Karpas-422 (cell line): ENCODE measurements around the gene UTF1. TPM values are rescaled to one million over a fixed set of nuclear protein-coding genes. Genes with fewer than 3 reads are reported as not detected.
"Not testable (repeated sequence)": the region's sequence is repeated elsewhere in the genome, so short reads cannot be mapped to it uniquely, and the experiment has no call there.

ENCODE experiments used
- DNase-seq: peaks from one replicate; pipeline ENCODE4 v3.0.0-alpha.2; 2015
- H2AFZ ChIP-seq: fragments of 200-600 bp; sonication (generic); 2 replicates; pipeline ENCODE4 v1.6.1; 2014; ENCODE audit warnings: antibody characterized with exemption, low read length, mixed read lengths
- H3K27ac ChIP-seq: fragments of 200-600 bp; sonication (generic); 2 replicates; pipeline ENCODE4 v1.5.1; 2014; ENCODE audit warnings: mild to moderate bottlenecking, low read length, moderate library complexity
- H3K27me3 ChIP-seq: fragments of 200-600 bp; sonication (generic); 2 replicates; pipeline ENCODE4 v1.6.1; 2014; ENCODE audit warnings: low read length, mixed read lengths
- H3K36me3 ChIP-seq: fragments of 200-600 bp; sonication (generic); 2 replicates; pipeline ENCODE4 v1.6.1; 2014; ENCODE audit warnings: low read length, mixed read lengths; ENCODE audit not compliant: insufficient read depth
- H3K4me1 ChIP-seq: fragments of 200-600 bp; sonication (generic); 2 replicates; pipeline ENCODE4 v1.6.1; 2014; ENCODE audit warnings: mild to moderate bottlenecking, low read length, mixed read lengths
- H3K4me2 ChIP-seq: fragments of 200-600 bp; sonication (generic); 2 replicates; pipeline ENCODE4 v1.6.1; 2014; ENCODE audit warnings: low read length, low read depth, mild to moderate bottlenecking; ENCODE audit not compliant: poor library complexity, severe bottlenecking
- H3K4me3 ChIP-seq: fragments of 200-600 bp; sonication (generic); 2 replicates; pipeline ENCODE4 v1.5.1; 2014; ENCODE audit warnings: mild to moderate bottlenecking, antibody characterized with exemption, low read length, mixed read lengths
- H3K79me2 ChIP-seq: fragments of 200-600 bp; sonication (generic); 2 replicates; pipeline ENCODE4 v1.6.1; 2014; ENCODE audit warnings: mild to moderate bottlenecking, low read length, mixed read lengths
- H3K9ac ChIP-seq: fragments of 200-600 bp; sonication (generic); 2 replicates; pipeline ENCODE4 v1.6.0; 2014; ENCODE audit warnings: low read length
- H3K9me2 ChIP-seq: fragments of 200-600 bp; sonication (generic), shearing (Covaris generic); replicated peaks from 2 replicates; pipeline ENCODE4 v1.6.0; 2014; ENCODE audit warnings: mild to moderate bottlenecking, low read length, moderate library complexity; ENCODE audit not compliant: insufficient read depth
- H3K9me3 ChIP-seq: fragments of 300-700, 200-600 bp; sonication (generic); 2 replicates; pipeline ENCODE4 v1.6.1; 2014; ENCODE audit warnings: low read length, mixed read lengths
- H4K20me1 ChIP-seq: fragments of 200-600 bp; sonication (generic); 2 replicates; pipeline ENCODE4 v1.6.1; 2014; ENCODE audit warnings: mild to moderate bottlenecking, antibody characterized with exemption, low read length, low read depth; ENCODE audit not compliant: insufficient read depth
- total RNA-seq: library from RNA; depleted of rRNA; stranded (reverse); fragments of >200 nt; shearing (Covaris generic); gene quantifications from 2 replicates; pipeline ENCODE4 v1.2.3, GENCODE V29; 2014; ENCODE audit warnings: low replicate concordance

The UTF1 gene
- total RNA-seq, 1 experiment from 2014 or later = not detected

- H3K9me2 ChIP-seq, H3K79me2 ChIP-seq, H3K9ac ChIP-seq, H3K9me3 ChIP-seq, H3K27ac ChIP-seq, H3K27me3 ChIP-seq, H3K4me1 ChIP-seq, H2AFZ ChIP-seq, H3K4me3 ChIP-seq, H4K20me1 ChIP-seq, DNase-seq, H3K36me3 ChIP-seq, H3K4me2 ChIP-seq: not testable (repeated sequence)
These were observed 4.8 kb downstream of the UTF1 start for GRCh38 chr10:133234796-133235195.

- H3K9me2 ChIP-seq = no peaks in the 10 kb centered on the region
- H4K20me1 ChIP-seq = no peaks in the 10 kb centered on the region
- no peak overlapping the region for H3K27ac ChIP-seq
- H3K9me3 ChIP-seq = no peaks in the 10 kb centered on the region
- H2AFZ ChIP-seq = no peak overlapping the region
- H3K36me3 ChIP-seq = no peaks in the 10 kb centered on the region
- no peak for DNase-seq
- no peak overlapping the region for H3K4me2 ChIP-seq
- H3K79me2 ChIP-seq = no peaks in the 10 kb centered on the region
- H3K27me3 ChIP-seq = no peaks in the 10 kb centered on the region
- no peak overlapping the region for H3K4me3 ChIP-seq
- H3K4me1 ChIP-seq = no peaks in the 10 kb centered on the region
- no peak overlapping the region for H3K9ac ChIP-seq
These were observed 5.3 kb downstream of the UTF1 start for GRCh38 chr10:133235265-133235855.

GRCh38 chr10:133235932-133236331, 5.9 kb downstream of the UTF1 start:
- Histone ChIP-seq H3K4me1 (no peaks in the 10 kb centered on the region), H3K9me3 (no peaks in the 10 kb centered on the region), H3K27me3 (no peaks in the 10 kb centered on the region), H3K9me2 (no peaks in the 10 kb centered on the region), H3K27ac (no peak overlapping the region), H2AFZ (no peak overlapping the region), H3K9ac (no peak overlapping the region), H3K4me3 (no peak overlapping the region), H4K20me1 (no peaks in the 10 kb centered on the region), H3K79me2 (no peaks in the 10 kb centered on the region), H3K36me3 (no peaks in the 10 kb centered on the region), H3K4me2 (no peak overlapping the region)
- no peak for DNase-seq

- no peaks in the 10 kb centered on the region for H3K36me3 ChIP-seq
- H3K79me2 ChIP-seq = no peaks in the 10 kb centered on the region
- H3K9ac ChIP-seq = no peak overlapping the region
- H3K4me2 ChIP-seq = no peak overlapping the region
- no peaks in the 10 kb centered on the region for H3K4me1 ChIP-seq
- H4K20me1 ChIP-seq = no peaks in the 10 kb centered on the region
- H3K27me3 ChIP-seq = no peaks in the 10 kb centered on the region
- no peak for DNase-seq
- no peaks in the 10 kb centered on the region for H3K9me2 ChIP-seq
- no peak overlapping the region for H3K4me3 ChIP-seq
- no peak overlapping the region for H2AFZ ChIP-seq
- H3K9me3 ChIP-seq = no peaks in the 10 kb centered on the region
- H3K27ac ChIP-seq = no peak overlapping the region
These were observed 6.6 kb downstream of the UTF1 start for GRCh38 chr10:133236401-133237240.

- Histone ChIP-seq H3K27me3 (no peaks in the 10 kb centered on the region), H3K79me2 (no peaks in the 10 kb centered on the region), H2AFZ (no peak overlapping the region), H3K4me1 (no peaks in the 10 kb centered on the region), H4K20me1 (no peaks in the 10 kb centered on the region), H3K27ac (no peak overlapping the region), H3K9ac (no peak overlapping the region), H3K9me2 (no peaks in the 10 kb centered on the region), H3K9me3 (no peaks in the 10 kb centered on the region), H3K4me2 (no peak overlapping the region), H3K4me3 (no peak overlapping the region), H3K36me3 (no peaks in the 10 kb centered on the region)
- no peak for DNase-seq
These were observed 7.2 kb downstream of the UTF1 start for GRCh38 chr10:133237241-133237587.

- H3K27ac ChIP-seq = no peak within 1 kb of the TSS
- no peak within 1 kb of the TSS for H3K4me2 ChIP-seq
- no peaks in the 10 kb centered on the region for H4K20me1 ChIP-seq
- no peak within 1 kb of the TSS for H2AFZ ChIP-seq
- H3K4me1 ChIP-seq = no peaks in the 10 kb centered on the region
- no peaks in the 10 kb centered on the region for H3K36me3 ChIP-seq
- DNase-seq = no peak
- no peaks in the 10 kb centered on the region for H3K27me3 ChIP-seq
- H3K9me3 ChIP-seq = no peaks in the 10 kb centered on the region
- no peak within 1 kb of the TSS for H3K4me3 ChIP-seq
- H3K9ac ChIP-seq = no peak within 1 kb of the TSS
- no peaks in the 10 kb centered on the region for H3K9me2 ChIP-seq
- no peaks in the 10 kb centered on the region for H3K79me2 ChIP-seq
These were observed 7.8 kb downstream of the UTF1 start, which contains the start of gene VENTX for GRCh38 chr10:133237588-133238465. VENTX (plus strand) TSS chr10:133237855; CDS start chr10:133237915, 60 bp downstream.

- H3K9me3 ChIP-seq = no peaks in the 10 kb centered on the region
- no peak overlapping the region for H3K27ac ChIP-seq
- H2AFZ ChIP-seq = no peak overlapping the region
- H3K9me2 ChIP-seq = no peaks in the 10 kb centered on the region
- H3K9ac ChIP-seq = no peak overlapping the region
- DNase-seq = no peak
- H3K36me3 ChIP-seq = no peaks in the 10 kb centered on the region
- no peak overlapping the region for H3K4me3 ChIP-seq
- no peaks in the 10 kb centered on the region for H3K79me2 ChIP-seq
- H4K20me1 ChIP-seq = no peaks in the 10 kb centered on the region
- H3K4me2 ChIP-seq = no peak overlapping the region
- no peaks in the 10 kb centered on the region for H3K4me1 ChIP-seq
- no peaks in the 10 kb centered on the region for H3K27me3 ChIP-seq
These were observed 8.4 kb downstream of the UTF1 start for GRCh38 chr10:133238466-133238804.

GRCh38 chr10:133239990-133240389, 10.0 kb downstream of the UTF1 start:
- Histone ChIP-seq H3K27me3 (no peaks in the 10 kb centered on the region), H3K4me1 (no peaks in the 10 kb centered on the region), H3K79me2 (no peaks in the 10 kb centered on the region), H3K36me3 (no peaks in the 10 kb centered on the region), H3K9me3 (no peaks in the 10 kb centered on the region), H3K4me3 (no peak overlapping the region), H2AFZ (no peak overlapping the region), H3K27ac (no peak overlapping the region), H4K20me1 (no peaks in the 10 kb centered on the region), H3K9ac (no peak overlapping the region), H3K4me2 (no peak overlapping the region), H3K9me2 (no peaks in the 10 kb centered on the region)
- DNase-seq = no peak
